DMS 273 treated with DMSO at 0.1 percent for 48 hours (cell line): ENCODE measurements around the gene TAPBP.

Source experiments
- DNase-seq: peaks from one replicate; lab custom pipeline; 2025; lab: John Stamatoyannopoulos, UW

The TAPBP gene

GRCh38 chr6:33319939-33320314, 6.0 kb upstream of the TAPBP start:
- DNase-seq = no peak

GRCh38 chr6:33318426-33319073, 4.7 kb upstream of the TAPBP start:
- DNase-seq = no peak

GRCh38 chr6:33317669-33318425, 4.0 kb upstream of the TAPBP start, which contains the start of gene ZBTB22:
Gene ZBTB22, minus strand, starts transcription at chr6:33317744. Its CDS starts 828 bp downstream, at chr6:33316916.
- peak; percentile 97 for DNase-seq

- no peak for DNase-seq
These were observed 3.5 kb upstream of the TAPBP start for GRCh38 chr6:33317419-33317668.

- no peak for DNase-seq
These were observed 2.9 kb upstream of the TAPBP start for GRCh38 chr6:33316603-33317418.

GRCh38 chr6:33315793-33316602, 2.1 kb upstream of the TAPBP start:
- no peak for DNase-seq

- no peak for DNase-seq
These were observed 1.3 kb upstream of the TAPBP start for GRCh38 chr6:33314943-33315792.

- no peak for DNase-seq
These were observed 651 bp upstream of the TAPBP start for GRCh38 chr6:33314515-33314942.

- no peak for DNase-seq
These were observed 671 bp downstream of the TAPBP start for GRCh38 chr6:33313105-33313708.

GRCh38 chr6:33312361-33313104, 1.3 kb downstream of the TAPBP start:
- no peak for DNase-seq

- DNase-seq = no peak
These were observed 7.5 kb downstream of the TAPBP start for GRCh38 chr6:33306356-33306755.

- no peak for DNase-seq
These were observed 8.8 kb downstream of the TAPBP start for GRCh38 chr6:33305052-33305451.

GRCh38 chr6:33304216-33304615, 9.7 kb downstream of the TAPBP start:
- no peak for DNase-seq

GRCh38 chr6:33301877-33302276, 12.0 kb downstream of the TAPBP start:
- no peak for DNase-seq

GRCh38 chr6:33299237-33299944, 14.5 kb downstream of the TAPBP start:
- peak; percentile 81 for DNase-seq

GRCh38 chr6:33298773-33299236, 15.1 kb downstream of the TAPBP start, which contains the start of gene RGL2:
Gene RGL2, minus strand, starts transcription at chr6:33298942. Its CDS starts 332 bp downstream, at chr6:33298610.
- no peak for DNase-seq

GRCh38 chr6:33297956-33298772, 15.7 kb downstream of the TAPBP start:
- DNase-seq = peak; percentile 21

- DNase-seq = no peak
These were observed 16.4 kb downstream of the TAPBP start for GRCh38 chr6:33297406-33297955.
